ENCODE results near the gene TTC12. TPM values are rescaled to one million over a fixed set of nuclear protein-coding genes. Genes with fewer than 3 reads are reported as not detected.
"Not testable (repeated sequence)": the region's sequence is repeated elsewhere in the genome, so short reads cannot be mapped to it uniquely, and the experiment has no call there.

Gene TTC12
- total RNA-seq, 2 experiments from 2014 or later = 17.1 to 21.8 TPM

DNA sequence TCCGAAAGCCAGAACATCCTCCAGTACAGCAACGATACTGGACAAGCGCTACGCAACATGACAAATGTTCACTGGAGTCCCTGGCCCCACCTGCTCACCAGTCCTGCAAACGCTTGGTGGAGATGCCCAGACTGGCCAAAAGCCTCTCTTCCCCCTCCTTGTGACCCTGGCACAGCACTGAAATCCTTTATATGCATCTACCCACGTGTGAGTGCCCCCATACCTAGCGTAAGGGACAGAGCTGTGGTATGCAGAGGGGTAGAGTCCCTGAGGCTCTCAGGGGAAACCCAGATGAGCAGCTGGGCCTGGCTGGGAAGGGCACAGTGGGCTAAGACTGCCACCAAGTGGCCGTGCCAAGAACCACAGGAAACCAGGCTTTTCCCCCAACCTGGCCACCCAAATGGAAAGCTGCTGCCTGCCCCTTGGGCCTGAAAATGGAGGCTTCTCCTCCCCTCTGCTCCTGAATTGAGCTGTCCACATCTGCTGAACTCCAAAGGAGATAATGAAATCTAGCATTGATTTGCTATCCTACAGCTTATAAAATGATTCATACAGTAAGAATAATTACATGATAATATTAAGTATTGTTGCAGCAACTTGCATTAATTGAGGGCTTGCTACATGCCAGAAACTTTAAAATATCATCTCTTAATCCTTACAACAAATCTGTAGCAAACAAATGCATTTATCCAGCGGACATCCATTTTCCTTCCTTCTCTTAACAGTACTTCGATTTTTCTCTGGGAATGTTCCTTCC lies 24.8 kb upstream of the TTC12 start:
- Mint-ChIP-seq H3K27me3 (peaks cover 2% of the 10 kb centered on the region), H3K36me3 (ENCODE audit: low read depth) (no peaks in the 10 kb centered on the region), H3K4me1 (no peaks in the 10 kb centered on the region), H3K4me3 (no peak overlapping the region), H3K27ac (no peak overlapping the region), H3K9me3 (no peaks in the 10 kb centered on the region)
- ChIA-PET CTCF (interaction anchor here (0.6 to 2.8 kb wide), 10 partner anchors 9 to 1070 kb away, joined by 3 to 17 read pairs (median 4); partner anchors contain the start of gene TTC12), POLR2A (no interaction called here)
- peak; percentile 63 for DNase-seq

DNA sequence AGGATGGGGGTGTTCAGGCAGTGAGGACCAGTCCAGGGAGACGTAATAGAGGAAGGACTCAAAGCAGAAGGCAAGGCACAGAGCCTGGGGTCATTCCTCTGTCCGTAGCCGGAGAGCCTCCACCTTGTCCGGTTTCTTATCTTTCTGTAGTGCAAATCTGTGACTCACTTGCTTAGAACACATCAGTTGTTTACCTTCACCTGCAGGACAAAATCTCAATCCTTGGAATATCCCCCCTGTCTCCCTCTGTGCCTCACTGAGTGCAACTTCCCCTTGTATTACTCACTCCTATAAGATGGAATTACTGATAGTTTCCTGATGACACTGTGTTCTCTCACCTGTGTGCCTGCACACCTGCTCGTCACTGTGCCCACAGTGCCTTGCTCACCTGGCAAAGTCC lies 20.4 kb upstream of the TTC12 start:
- ChIA-PET CTCF (no interaction called here), POLR2A (no interaction called here)
- Mint-ChIP-seq H3K27me3 (peaks cover 10% of the 10 kb centered on the region), H3K27ac (no peak overlapping the region), H3K4me1 (no peaks in the 10 kb centered on the region), H3K9me3 (no peaks in the 10 kb centered on the region), H3K36me3 (ENCODE audit: low read depth) (no peaks in the 10 kb centered on the region), H3K4me3 (no peak overlapping the region)
- no peak for DNase-seq

DNA sequence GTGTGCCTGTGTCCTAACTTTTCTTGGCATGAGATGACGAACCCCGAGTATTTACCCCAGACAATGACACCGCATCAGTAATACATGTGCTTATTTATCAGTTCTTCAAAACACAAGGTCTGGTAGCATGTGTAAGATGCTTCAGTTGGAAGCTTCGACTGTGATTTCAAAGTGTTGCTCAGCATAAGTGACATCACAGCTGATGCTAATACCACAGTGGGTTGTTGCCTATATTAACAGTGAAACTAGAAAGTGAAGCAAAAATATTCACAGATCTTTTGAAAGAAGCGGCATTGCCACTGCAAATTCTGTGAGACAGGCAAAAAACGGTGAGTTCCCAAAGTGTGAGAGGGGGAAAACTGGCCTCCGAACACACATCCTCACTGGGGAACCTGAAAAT lies 18.4 kb upstream of the TTC12 start:
- no peaks in the 10 kb centered on the region for H3K9me3 Mint-ChIP-seq
- H3K4me1 Mint-ChIP-seq = no peaks in the 10 kb centered on the region

DNA sequence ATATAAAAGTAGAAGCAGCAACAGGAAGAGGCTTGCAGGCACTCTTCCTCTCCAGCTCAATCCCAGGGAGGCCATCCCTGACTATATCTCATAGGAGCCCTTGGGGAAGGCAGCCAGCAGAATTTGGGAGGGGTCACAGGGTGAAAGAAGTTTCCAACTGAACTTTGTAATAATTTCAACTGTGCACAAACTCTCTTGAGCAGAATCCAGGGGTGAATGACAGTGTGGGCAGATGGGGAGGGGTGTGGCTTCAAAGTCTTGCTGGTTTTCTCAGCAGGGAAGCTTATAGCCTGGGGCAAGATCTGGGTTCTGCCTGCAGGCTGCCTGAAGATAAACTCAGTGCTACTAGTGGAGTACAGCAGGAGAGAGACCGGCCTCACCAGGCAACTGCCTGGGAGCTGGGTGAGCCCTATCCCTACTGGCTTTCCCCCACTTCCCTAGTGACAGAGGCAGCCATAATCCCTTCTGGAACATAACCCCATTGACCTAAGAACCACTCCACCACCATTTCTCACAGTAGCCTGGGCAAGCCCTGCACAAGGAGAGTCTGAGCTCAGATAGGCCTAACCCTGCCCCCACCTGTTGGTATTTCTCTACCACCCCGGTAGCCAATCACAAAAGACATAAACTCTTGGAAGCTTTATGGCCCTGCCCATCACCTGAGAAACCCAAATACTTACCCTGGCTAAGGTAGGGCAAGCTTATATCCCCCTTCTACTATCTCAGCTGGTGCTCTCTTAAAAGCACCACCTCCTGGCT lies 17.8 kb upstream of the TTC12 start:
- Mint-ChIP-seq H3K27ac (no peak overlapping the region), H3K27me3 (peaks cover 28% of the 10 kb centered on the region), H3K4me3 (no peak overlapping the region), H3K36me3 (ENCODE audit: low read depth) (no peaks in the 10 kb centered on the region), H3K4me1 (no peaks in the 10 kb centered on the region), H3K9me3 (no peaks in the 10 kb centered on the region)
- ChIA-PET CTCF (interaction anchor here (1.2 kb wide), 1 partner anchor 10 kb away, joined by 3 read pairs; no protein-coding TSS in a partner anchor), POLR2A (no interaction called here)
- no peak for DNase-seq

More for the DNA sequence above, 18.4 kb upstream of the TTC12 start:
- H3K27me3 Mint-ChIP-seq = peaks cover 27% of the 10 kb centered on the region
- no peak overlapping the region for H3K27ac Mint-ChIP-seq
- H3K36me3 Mint-ChIP-seq (ENCODE audit: low read depth) = no peaks in the 10 kb centered on the region
- no peak for DNase-seq
- POLR2A ChIA-PET = no interaction called here
- CTCF ChIA-PET = interaction anchor here (1.2 kb wide), 1 partner anchor 10 kb away, joined by 3 read pairs; no protein-coding TSS in a partner anchor
- H3K4me3 Mint-ChIP-seq = no peak overlapping the region

DNA sequence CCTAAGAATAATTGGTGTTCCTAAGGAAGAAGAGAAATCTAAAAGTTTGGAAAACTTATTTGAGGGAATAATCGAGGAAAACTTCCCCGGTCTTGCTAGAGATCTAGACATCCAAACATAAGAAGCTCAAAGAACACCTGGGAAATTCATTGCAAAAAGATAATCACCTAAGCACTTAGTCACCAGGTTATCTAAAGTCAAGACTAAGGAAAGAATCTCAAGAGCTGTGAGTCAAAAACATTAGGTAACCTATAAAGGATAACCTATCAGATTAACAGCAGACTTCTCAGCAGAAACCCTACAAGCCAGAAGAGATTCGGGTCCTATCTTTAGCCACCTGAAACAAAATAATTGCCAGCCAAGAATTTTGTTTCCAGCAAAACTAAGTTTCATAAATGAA lies 15.9 kb upstream of the TTC12 start:
- CTCF ChIA-PET = interaction anchor here (1.1 kb wide), 1 partner anchor 9 kb away, joined by 4 read pairs; no protein-coding TSS in a partner anchor
- H3K4me3 Mint-ChIP-seq; H3K36me3 Mint-ChIP-seq (ENCODE audit: low read depth); H3K27ac Mint-ChIP-seq; H3K4me1 Mint-ChIP-seq; POLR2A ChIA-PET; H3K9me3 Mint-ChIP-seq; DNase-seq: not testable (repeated sequence)
- H3K27me3 Mint-ChIP-seq = peaks cover 27% of the 10 kb centered on the region

DNA sequence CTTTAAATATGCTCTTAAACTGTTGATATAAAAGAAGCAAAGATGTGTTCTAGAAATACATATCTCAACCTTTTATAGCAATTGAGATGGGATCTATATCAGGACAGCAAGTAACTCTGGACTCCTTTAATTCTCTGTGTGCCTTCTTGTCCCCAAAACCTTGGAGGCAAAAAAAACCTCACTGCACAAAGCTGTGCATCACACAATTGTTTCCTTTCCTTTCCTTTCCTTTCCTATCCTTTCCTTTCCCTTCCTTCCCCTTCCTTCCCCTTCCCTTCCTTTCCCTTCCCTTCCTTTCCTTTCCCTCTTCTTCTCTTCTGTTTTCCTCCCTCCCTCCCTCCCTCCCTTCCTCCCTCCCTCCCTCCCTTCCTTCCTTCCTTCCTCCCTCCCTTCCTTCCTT lies 9.5 kb upstream of the TTC12 start:
- H3K27ac Mint-ChIP-seq = no peak overlapping the region
- H3K4me1 Mint-ChIP-seq = no peaks in the 10 kb centered on the region
- no peak for DNase-seq
- POLR2A ChIA-PET = no interaction called here
- H3K9me3 Mint-ChIP-seq = no peaks in the 10 kb centered on the region
- H3K4me3 Mint-ChIP-seq = no peak overlapping the region
- CTCF ChIA-PET = interaction anchor here (0.6 kb wide), 2 partner anchors 115 to 455 kb away, joined by 3 to 4 read pairs; no protein-coding TSS in a partner anchor
- no peaks in the 10 kb centered on the region for H3K36me3 Mint-ChIP-seq (ENCODE audit: low read depth)
- peaks cover 9% of the 10 kb centered on the region for H3K27me3 Mint-ChIP-seq

DNA sequence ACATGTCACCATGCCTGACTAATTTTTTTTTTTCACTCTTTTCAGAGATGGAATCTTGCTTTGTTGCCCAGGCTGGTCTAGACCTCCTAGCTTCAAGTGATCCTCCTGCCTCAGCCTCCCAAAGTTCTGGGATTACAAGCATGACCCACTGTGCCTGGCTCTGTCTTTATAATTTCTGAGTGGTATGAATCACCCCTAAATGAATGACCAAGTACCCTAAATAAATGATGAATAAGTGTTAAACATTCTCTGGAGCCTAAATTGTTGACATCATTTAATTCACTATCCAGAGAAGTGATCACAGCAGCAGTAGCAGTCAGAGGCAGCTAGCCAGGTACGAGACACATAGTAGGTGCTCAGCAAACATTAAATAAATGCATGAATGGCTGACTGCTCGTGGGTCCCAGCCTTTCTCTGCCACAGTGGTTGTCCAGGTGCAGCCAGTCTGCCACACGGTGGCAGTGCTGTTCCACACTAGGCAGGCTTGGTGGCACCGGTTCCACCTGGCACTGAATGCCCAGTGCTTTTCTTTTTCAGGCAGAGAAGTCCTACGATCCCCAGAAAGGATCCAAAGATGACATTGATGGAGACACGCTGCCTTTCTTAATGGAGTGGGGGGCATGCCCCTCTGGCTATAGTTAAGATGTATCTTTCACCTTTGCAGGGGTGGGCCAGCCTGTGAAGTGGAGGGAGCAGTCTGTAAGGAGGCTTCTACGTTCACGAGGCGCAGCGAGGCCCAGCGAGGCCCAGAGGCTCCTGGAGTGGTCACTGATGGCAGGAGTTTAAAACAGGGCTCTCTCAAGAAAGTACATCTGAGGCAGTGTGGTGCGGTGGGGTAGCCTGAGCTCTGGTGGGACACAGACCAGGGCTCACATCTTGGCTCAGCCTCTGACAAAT lies 8.7 kb upstream of the TTC12 start:
- no peaks in the 10 kb centered on the region for H3K4me1 Mint-ChIP-seq
- H3K4me3 Mint-ChIP-seq = no peak overlapping the region
- peak; percentile 79 for DNase-seq
- ChIA-PET POLR2A (no interaction called here), CTCF (interaction anchor here (0.6 to 1.0 kb wide), 4 partner anchors 115 to 478 kb away, joined by 3 to 4 read pairs (median 3); no protein-coding TSS in a partner anchor)
- H3K9me3 Mint-ChIP-seq = no peaks in the 10 kb centered on the region
- peaks cover 3% of the 10 kb centered on the region for H3K27me3 Mint-ChIP-seq
- no peaks in the 10 kb centered on the region for H3K36me3 Mint-ChIP-seq (ENCODE audit: low read depth)
- H3K27ac Mint-ChIP-seq = no peak overlapping the region

DNA sequence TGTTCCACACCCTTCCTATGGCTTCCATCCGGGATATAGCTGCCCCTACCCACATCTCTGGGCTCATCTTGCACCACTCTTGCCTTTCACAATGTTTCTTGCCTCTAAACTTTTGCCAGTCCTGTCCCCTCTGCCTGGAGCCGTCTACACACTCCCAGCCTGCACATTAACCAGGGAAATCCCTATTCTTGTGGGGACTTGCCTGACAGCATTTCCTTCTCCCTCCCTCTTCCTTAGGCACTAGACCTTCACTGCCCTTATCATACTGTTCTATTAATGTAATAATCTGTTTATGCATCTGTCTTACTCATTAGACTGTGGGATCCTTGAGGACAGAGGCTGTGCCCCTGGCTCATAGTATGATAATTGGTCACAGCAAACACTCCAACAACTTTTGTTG lies 5.8 kb upstream of the TTC12 start:
- CTCF ChIA-PET = interaction anchor here (0.6 to 0.9 kb wide), 2 partner anchors 201 to 682 kb away, joined by 3 read pairs; no protein-coding TSS in a partner anchor
- no peaks in the 10 kb centered on the region for H3K9me3 Mint-ChIP-seq

DNA sequence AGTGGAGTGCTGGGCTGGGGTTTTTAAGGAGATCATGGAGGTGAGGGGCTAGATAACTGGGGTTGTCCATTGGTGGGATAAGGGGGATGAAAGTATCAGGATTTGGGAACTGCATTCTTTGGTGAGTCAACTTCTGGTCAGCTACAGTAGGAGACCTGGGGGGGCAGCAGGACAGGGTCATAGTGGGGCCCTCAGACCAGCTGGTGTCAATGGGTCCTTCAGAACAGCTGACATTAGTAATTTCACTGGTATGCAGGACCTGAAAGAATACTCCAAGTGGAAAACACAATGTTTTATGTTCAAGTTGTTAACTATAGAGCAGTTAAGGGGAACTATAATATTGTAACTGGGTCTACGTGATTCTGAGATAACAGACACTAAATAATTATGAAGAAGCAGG lies 2.8 kb upstream of the TTC12 start:
- no peaks in the 10 kb centered on the region for H3K36me3 Mint-ChIP-seq (ENCODE audit: low read depth)
- DNase-seq = no peak
- ChIA-PET CTCF (interaction anchor here (0.9 to 1.1 kb wide), 2 partner anchors 11 to 488 kb away, joined by 3 to 4 read pairs; no protein-coding TSS in a partner anchor), POLR2A (no interaction called here)
- H3K4me1 Mint-ChIP-seq = peaks cover 21% of the 10 kb centered on the region
- no peaks in the 10 kb centered on the region for H3K9me3 Mint-ChIP-seq
- no peak overlapping the region for H3K4me3 Mint-ChIP-seq
- no peak overlapping the region for H3K27ac Mint-ChIP-seq
- no peaks in the 10 kb centered on the region for H3K27me3 Mint-ChIP-seq

More for the DNA sequence above, 5.8 kb upstream of the TTC12 start:
- H3K4me3 Mint-ChIP-seq = no peak overlapping the region
- H3K4me1 Mint-ChIP-seq = peaks cover 4% of the 10 kb centered on the region
- H3K27ac Mint-ChIP-seq = no peak overlapping the region
- no peak for DNase-seq
- H3K36me3 Mint-ChIP-seq (ENCODE audit: low read depth) = no peaks in the 10 kb centered on the region
- POLR2A ChIA-PET = no interaction called here
- H3K27me3 Mint-ChIP-seq = no peaks in the 10 kb centered on the region

DNA sequence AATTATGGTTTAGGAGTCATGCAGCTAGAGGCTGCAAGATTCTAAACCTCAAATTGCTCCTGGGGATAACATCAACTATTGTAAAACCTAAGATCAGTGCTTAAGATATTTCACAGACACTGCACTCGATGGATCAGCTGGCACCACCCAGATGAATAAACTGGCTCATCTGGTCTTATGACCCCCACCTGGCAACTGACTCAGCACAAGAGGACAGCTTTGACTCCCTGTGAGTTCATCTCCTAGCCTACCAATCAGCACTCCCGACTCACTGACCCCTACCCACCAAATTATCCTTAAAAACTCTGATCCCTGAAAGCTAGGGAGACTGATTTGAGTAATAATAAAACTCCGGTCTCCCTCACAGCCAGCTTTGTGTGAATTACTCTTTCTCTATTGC lies 782 bp upstream of the TTC12 start:
- no peak for DNase-seq
- Mint-ChIP-seq H3K4me3 (peak overlapping the region; percentile 76), H3K27me3 (no peaks in the 10 kb centered on the region), H3K9me3 (no peaks in the 10 kb centered on the region), H3K4me1 (peaks cover 22% of the 10 kb centered on the region), H3K36me3 (ENCODE audit: low read depth) (peaks cover 12% of the 10 kb centered on the region), H3K27ac (peak overlapping the region; percentile 75)
- CTCF ChIA-PET = interaction anchor here (0.9 to 1.6 kb wide), 2 partner anchors 18 to 24 kb away, joined by 3 read pairs; no protein-coding TSS in a partner anchor
- POLR2A ChIA-PET = no interaction called here

DNA sequence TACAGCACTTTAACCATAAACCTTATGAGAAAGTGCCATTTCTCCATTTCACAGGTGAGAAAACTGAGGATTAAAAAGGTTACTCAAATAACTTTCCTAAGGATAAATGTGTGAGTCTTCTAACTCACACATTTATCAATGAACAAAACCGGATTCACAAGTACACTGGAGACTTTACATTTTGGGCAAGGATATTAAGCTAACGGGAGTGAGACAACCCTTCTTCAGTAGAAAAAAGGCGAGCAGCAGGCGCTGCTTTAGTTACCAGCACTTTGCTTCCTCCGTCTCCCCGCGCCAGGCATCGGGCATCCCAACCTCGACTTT lies 356 bp upstream of the TTC12 start:
- no peaks in the 10 kb centered on the region for H3K27me3 Mint-ChIP-seq
- no peaks in the 10 kb centered on the region for H3K9me3 Mint-ChIP-seq
- DNase-seq = no peak
- peak overlapping the region; percentile 76 for H3K4me3 Mint-ChIP-seq
- H3K27ac Mint-ChIP-seq = peak overlapping the region; percentile 75
- H3K4me1 Mint-ChIP-seq = peaks cover 22% of the 10 kb centered on the region
- peaks cover 12% of the 10 kb centered on the region for H3K36me3 Mint-ChIP-seq (ENCODE audit: low read depth)
- ChIA-PET POLR2A (no interaction called here), CTCF (interaction anchor here (0.9 to 1.6 kb wide), 2 partner anchors 18 to 24 kb away, joined by 3 read pairs; no protein-coding TSS in a partner anchor)

DNA sequence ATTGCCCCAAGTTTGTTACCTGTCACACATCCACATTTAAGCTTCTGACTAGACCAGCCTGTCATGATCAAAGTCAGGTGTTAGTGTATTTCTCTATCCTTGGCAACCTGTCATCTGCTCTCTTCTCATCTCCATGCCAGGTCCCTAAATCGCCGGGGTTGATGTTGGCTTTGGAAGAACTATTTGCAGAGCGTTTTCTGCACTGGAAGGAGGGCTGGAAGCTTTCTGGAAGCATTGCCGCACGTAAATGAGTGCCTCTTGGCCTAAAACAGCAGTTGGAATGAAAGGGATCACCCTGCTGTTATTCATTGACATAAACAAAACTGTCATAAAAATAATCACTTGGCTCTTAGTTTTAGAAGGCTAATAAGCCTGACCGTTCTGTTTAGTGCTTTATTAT lies 1.4 kb downstream of the TTC12 start:
- POLR2A ChIA-PET = no interaction called here

More for the DNA sequence above, 1.4 kb downstream of the TTC12 start:
- H3K9me3 Mint-ChIP-seq = no peaks in the 10 kb centered on the region
- no peak overlapping the region for H3K27ac Mint-ChIP-seq
- no peaks in the 10 kb centered on the region for H3K27me3 Mint-ChIP-seq
- peaks cover 14% of the 10 kb centered on the region for H3K36me3 Mint-ChIP-seq (ENCODE audit: low read depth)
- CTCF ChIA-PET = no interaction called here
- no peak for DNase-seq
- peaks cover 22% of the 10 kb centered on the region for H3K4me1 Mint-ChIP-seq
- peak overlapping the region; percentile 76 for H3K4me3 Mint-ChIP-seq

Data from activated CD4-positive, alpha-beta T cell treated with anti-CD3 and anti-CD28 coated beads, Interleukin-2, amount 10 ng/mL, durations not matched to agents 7 days and 5 days (primary cell).